HEK293T (cell line): ENCODE data around the gene MLXIP.

Source experiments
- CTCF ChIA-PET: fragments of 350-600 bp; formaldehyde crosslinking; extraction: SDS; loops from one replicate; lab custom pipeline; 2021; ENCODE audit warnings: antibody characterized with exemption, inconsistent platforms; lab: Yijun Ruan, JAX
- POLR2A ChIA-PET: fragments of 350-600 bp; formaldehyde crosslinking; extraction: SDS; loops from one replicate; lab custom pipeline; 2020; ENCODE audit warnings: antibody characterized with exemption, inconsistent platforms; lab: Yijun Ruan, JAX
- DNase-seq: peaks from one replicate; pipeline ENCODE4 v3.0.0; 2012; ENCODE audit warnings: mixed read lengths; ENCODE audit errors: extremely low spot score
- ARNT ChIP-seq: fragments of 450-650 bp; IDR thresholded peaks from 2 replicates; pipeline ENCODE4 v1.6.1; 2017; ENCODE audit warnings: mild to moderate bottlenecking
- BHLHE40 ChIP-seq: fragments of 450-650 bp; IDR thresholded peaks from 2 replicates; pipeline ENCODE4 v1.6.1; 2016; ENCODE audit warnings: mild to moderate bottlenecking, moderate library complexity, borderline replicate concordance
- CTBP1 ChIP-seq: fragments of 450-650 bp; IDR thresholded peaks from 2 replicates; pipeline ENCODE4 v1.6.1; 2016; ENCODE audit warnings: borderline replicate concordance
- ELF4 ChIP-seq: fragments of 450-650 bp; IDR thresholded peaks from 2 replicates; pipeline ENCODE4 v1.6.1; 2017; ENCODE audit warnings: antibody characterized with exemption
- FOXA1 ChIP-seq: fragments of 450-650 bp; IDR thresholded peaks from 2 replicates; pipeline ENCODE4 v1.6.1; 2016; ENCODE audit warnings: mild to moderate bottlenecking
- FOXK2 ChIP-seq: fragments of 450-650 bp; IDR thresholded peaks from 2 replicates; pipeline ENCODE4 v1.6.1; 2016; ENCODE audit warnings: mild to moderate bottlenecking
- FOXM1 ChIP-seq: fragments of 450-650 bp; IDR thresholded peaks from 2 replicates; pipeline ENCODE4 v1.6.1; 2017; ENCODE audit warnings: mild to moderate bottlenecking, borderline replicate concordance
- HDGF ChIP-seq: fragments of 450-650 bp; IDR thresholded peaks from 2 replicates; pipeline ENCODE4 v1.6.1; 2017; ENCODE audit warnings: antibody characterized with exemption, borderline replicate concordance
- L3MBTL2 ChIP-seq: fragments of 450-650 bp; conservative IDR thresholded peaks from 2 replicates; pipeline ENCODE4 v1.6.1; 2016; ENCODE audit warnings: mild to moderate bottlenecking
- LEF1 ChIP-seq: fragments of 450-650 bp; IDR thresholded peaks from 2 replicates; pipeline ENCODE4 v1.6.1; 2017; ENCODE audit warnings: mild to moderate bottlenecking, borderline replicate concordance
- NFRKB ChIP-seq: fragments of 450-650 bp; IDR thresholded peaks from 2 replicates; pipeline ENCODE4 v1.6.1; 2016; ENCODE audit warnings: mild to moderate bottlenecking, moderate library complexity
- PKNOX1 ChIP-seq: fragments of 450-650 bp; IDR thresholded peaks from 2 replicates; pipeline ENCODE4 v1.6.1; 2016
- SP1 ChIP-seq: fragments of 450-650 bp; IDR thresholded peaks from 2 replicates; pipeline ENCODE4 v1.6.1; 2017
- SUZ12 ChIP-seq: fragments of 450-650 bp; IDR thresholded peaks from 2 replicates; pipeline ENCODE4 v1.6.1; 2016; ENCODE audit warnings: mild to moderate bottlenecking
- TARDBP ChIP-seq: fragments of 450-650 bp; IDR thresholded peaks from 2 replicates; pipeline ENCODE4 v1.6.1; 2016
- ZNF384 ChIP-seq: fragments of 450-650 bp; IDR thresholded peaks from 2 replicates; pipeline ENCODE4 v1.6.1; 2016

MLXIP gene

DNA sequence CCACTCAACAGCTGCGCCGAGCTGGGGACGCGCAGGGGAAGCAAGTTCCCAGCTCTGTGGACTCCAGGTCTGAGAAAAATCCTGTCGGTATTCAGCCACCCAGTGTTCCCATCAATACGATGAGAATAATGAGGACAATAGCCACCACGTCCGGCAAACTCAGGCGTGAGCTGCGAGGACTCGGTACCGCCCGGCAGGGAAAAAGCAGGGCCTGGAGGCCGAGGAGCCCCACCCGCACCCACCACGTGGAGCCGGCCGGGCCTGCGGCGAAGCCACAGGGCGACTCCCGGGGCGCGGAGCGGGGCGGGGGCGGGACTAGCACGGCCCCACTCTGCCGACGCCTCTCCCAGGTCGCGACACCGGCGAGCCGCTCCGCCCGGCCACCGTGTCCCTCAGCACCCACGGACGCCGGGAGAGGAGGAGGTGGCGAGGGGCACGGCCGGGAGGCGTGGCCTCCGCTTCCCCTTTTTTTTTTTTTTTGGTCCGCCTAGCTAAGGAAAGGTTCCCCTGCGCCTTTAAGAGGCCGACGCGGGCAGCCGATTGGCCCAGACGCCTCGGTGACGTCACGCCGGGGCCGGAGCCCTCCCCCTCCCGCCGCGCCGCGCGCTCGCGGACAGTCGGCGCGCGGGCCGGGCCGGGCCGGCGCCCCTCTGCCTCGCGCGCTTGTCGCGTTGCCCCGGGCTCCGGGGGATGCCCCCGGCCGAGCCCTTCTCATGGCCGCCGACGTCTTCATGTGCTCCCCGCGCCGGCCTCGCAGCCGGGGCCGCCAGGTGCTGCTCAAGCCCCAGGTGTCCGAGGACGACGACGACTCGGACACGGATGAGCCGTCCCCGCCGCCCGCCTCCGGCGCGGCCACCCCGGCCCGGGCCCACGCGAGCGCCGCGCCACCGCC, at the start of gene MLXIP:
MLXIP (plus strand) TSS at position 616 of the 892 bp plus-strand sequence; CDS start at position 714, 98 bp downstream.
- CTCF ChIA-PET: interaction anchor here (1.2 kb wide), 1 partner anchor 24 kb away, joined by 3 read pairs; no protein-coding TSS in a partner anchor

GRCh38 chr12:122028905-122029560, 49.5 kb upstream of the MLXIP start:
- CTCF ChIA-PET: interaction anchor here (0.6 to 1.4 kb wide), 3 partner anchors 25 to 113 kb away, joined by 3 read pairs; no protein-coding TSS in a partner anchor
- POLR2A ChIA-PET: no interaction called here
- TF ChIP-seq SP1 (no peak), TARDBP (no peak), HDGF (no peak), LEF1 (no peak), ARNT (no peak), FOXA1 (no peak), L3MBTL2 (no peak), ZNF384 (no peak), CTBP1 (no peak), SUZ12 (no peak), BHLHE40 (no peak), FOXK2 (no peak), FOXM1 (no peak), PKNOX1 (no peak), ELF4 (no peak), NFRKB (no peak)
- no peak for DNase-seq

More for the DNA sequence above, at the start of gene MLXIP:
- TF ChIP-seq ARNT: no peak
- TF ChIP-seq FOXM1: 0 out of 2 replicates have a peak, but pooled peaks have one; percentile 15
- no peak for TF ChIP-seq CTBP1
- TF ChIP-seq NFRKB: no peak
- peak; percentile 82 for TF ChIP-seq L3MBTL2
- no peak for TF ChIP-seq SP1
- TF ChIP-seq HDGF: 0 out of 2 replicates have a peak, but pooled peaks have one; percentile 38
- TF ChIP-seq ELF4: no peak
- TF ChIP-seq PKNOX1: peak; percentile 28; the same call in 1 of the 2 replicates
- TF ChIP-seq BHLHE40: no peak
- no peak for TF ChIP-seq TARDBP
- TF ChIP-seq FOXK2: no peak
- TF ChIP-seq SUZ12: no peak
- no peak; the same call in 1 of the 2 replicates for TF ChIP-seq LEF1
- peak; percentile 97 for TF ChIP-seq ZNF384
- no peak for TF ChIP-seq FOXA1
- DNase-seq: peak; percentile 95
- POLR2A ChIA-PET: interaction anchor here (0.8 to 2.2 kb wide), 9 partner anchors 10 to 290 kb away, joined by 3 to 14 read pairs (median 4); no protein-coding TSS in a partner anchor

DNA sequence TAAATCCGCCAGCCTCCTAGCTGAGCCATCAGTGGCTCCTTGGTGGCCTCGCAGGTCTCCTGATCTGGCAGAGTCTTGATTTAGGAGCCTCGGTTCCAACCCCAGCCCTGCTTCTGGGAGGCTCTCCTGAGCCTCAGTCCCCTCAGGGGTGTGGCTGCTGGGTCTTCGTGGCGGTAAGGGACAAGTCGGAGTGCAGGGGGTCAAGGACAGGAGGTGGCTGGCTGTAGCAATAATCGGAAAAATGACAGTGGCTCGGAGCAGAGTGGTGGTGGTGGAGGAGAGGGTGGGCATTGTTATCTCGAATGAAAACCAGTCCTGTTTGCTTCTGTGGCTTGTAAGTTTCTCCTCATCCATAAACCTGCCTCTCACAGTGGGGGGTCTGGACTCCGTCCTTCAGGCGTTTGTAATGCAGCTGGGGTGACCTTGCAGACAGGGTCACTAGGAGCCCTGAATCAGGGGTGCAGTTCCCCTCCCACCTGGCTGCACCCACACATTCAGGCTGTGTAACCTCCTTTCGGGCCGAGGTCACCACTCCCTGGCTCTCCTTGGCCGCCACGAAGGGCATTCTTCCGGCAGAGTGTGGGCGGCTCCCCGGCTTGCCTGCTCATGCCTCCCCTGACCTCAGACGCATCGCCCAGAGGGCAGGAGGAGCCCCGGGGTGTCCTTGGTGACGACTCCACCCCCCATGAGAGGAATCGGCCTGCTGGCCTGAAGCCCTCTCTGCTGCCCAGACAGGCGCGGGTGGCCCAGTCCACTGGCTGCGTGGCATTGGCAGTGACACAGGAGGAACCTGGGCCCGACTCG, 48.7 kb upstream of the MLXIP start:
- ChIA-PET POLR2A (no interaction called here), CTCF (no interaction called here)
- DNase-seq: no peak
- no peak for TF ChIP-seq LEF1
- no peak for TF ChIP-seq NFRKB
- no peak for TF ChIP-seq SP1
- no peak for TF ChIP-seq FOXK2
- no peak for TF ChIP-seq ARNT
- TF ChIP-seq HDGF: no peak
- no peak for TF ChIP-seq SUZ12
- no peak for TF ChIP-seq FOXA1
- TF ChIP-seq L3MBTL2: no peak
- TF ChIP-seq ZNF384: no peak
- TF ChIP-seq PKNOX1: no peak
- TF ChIP-seq CTBP1: no peak

DNA sequence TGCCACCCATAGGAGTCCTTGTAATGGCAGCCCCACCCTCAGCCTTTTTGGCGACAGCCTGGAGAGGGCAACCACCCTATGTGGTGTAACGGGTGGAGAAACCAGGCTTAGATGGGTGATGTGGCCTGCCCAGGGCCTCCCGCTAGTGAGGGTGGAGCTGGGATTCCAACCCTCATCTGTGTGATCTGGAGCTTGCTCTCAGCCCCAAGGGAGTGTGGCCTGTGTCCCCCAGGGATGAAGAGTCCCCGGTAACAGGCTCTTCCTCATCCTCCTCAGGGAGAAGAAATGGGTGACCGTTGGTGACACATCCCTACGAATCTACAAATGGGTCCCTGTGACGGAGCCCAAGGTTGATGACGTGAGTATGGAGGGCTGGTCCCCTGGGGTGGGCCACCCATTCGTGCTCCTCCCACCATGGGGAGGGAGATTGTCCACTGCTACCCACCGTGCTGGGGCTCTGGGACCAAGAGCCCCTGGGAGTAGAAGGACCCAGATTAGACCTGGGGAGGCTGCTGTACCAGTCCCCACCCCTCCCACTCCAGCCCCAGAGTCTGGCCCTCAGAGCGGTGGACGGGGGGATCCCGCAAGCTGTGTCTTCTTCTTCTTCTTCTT, 48.0 kb upstream of the MLXIP start:
- ChIA-PET CTCF (no interaction called here), POLR2A (interaction anchor here (1.1 kb wide), 1 partner anchor 10 kb away, joined by 3 read pairs; no protein-coding TSS in a partner anchor)

More for the DNA sequence above, 48.0 kb upstream of the MLXIP start:
- TF ChIP-seq FOXM1 (no peak), ZNF384 (no peak), FOXK2 (no peak), SP1 (no peak), LEF1 (no peak), PKNOX1 (no peak), SUZ12 (no peak), BHLHE40 (no peak), FOXA1 (no peak), ELF4 (no peak), L3MBTL2 (no peak), ARNT (no peak), CTBP1 (no peak), NFRKB (no peak), HDGF (no peak), TARDBP (no peak)
- DNase-seq: no peak
